ENCODE measurements around the gene BAMBI.

Gene BAMBI

DNA sequence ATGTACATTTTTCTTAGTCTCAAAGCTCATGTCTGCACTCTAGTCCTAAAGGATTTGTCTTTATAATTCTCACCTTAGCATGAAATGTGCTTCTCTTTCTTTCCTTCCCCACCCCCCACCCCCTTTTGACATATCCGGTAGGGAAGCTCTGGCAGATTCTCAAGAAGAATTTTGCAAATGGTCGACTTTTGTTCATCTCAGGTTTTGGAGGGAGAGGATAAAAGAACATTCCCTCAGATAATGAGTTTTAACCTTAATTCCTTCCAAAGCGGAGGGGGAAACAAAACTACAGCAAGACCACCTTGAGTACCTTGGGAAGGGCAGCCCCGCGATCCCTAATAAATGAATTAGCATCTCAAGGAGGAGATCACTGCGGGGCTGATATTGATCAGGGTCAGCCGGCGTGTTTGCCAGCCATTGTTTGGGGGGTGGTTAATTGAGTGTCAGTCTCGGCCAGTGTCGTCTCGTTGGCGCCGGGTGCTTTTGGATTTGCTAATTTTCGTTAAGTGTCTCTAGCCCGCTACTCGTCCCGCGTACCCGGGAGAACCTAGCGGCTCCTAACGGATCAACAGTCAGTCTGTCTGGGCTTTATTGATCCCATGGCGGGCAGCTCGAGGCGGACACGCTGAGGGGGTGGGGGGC lies 874 bp upstream of the BAMBI start:
- DNase-seq = no peak

DNA sequence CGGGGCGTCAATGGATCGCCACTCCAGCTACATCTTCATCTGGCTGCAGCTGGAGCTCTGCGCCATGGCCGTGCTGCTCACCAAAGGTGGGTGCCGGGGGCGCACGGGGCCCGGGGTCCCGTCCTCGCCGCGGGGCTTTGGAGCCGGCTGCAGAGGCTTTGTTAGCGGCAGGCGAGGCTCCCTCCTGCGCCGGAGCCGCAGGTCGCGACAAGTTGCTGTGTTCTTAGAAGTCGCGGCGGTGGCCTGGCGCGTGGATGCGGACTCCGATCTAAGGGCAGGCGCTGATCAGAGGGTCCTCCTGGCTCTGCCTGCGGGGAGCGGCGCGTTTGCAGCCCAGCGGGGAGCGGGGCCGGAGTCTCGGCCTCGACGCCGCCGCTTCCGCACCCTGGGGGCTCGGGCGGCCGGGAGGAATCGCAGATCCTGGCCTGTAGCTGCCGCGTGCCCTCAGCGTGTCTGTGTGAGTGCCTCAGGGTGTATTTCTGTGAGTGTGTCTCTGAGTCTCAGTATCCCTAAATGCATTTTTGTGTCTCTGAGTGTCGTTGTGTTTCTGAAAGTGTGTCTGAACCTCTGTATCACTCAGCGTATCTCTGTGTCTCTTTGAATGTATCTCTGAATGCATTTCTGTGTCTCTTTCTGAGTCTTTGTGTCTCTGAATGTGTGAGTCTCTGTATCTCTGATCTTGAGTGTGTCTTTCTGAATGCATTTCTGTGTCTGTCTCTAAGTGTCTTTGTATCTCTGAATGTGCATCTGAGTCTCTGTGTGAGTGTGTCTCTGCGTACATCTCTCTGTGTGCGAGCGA lies 766 bp downstream of the BAMBI start:
- no peak for DNase-seq

DNA sequence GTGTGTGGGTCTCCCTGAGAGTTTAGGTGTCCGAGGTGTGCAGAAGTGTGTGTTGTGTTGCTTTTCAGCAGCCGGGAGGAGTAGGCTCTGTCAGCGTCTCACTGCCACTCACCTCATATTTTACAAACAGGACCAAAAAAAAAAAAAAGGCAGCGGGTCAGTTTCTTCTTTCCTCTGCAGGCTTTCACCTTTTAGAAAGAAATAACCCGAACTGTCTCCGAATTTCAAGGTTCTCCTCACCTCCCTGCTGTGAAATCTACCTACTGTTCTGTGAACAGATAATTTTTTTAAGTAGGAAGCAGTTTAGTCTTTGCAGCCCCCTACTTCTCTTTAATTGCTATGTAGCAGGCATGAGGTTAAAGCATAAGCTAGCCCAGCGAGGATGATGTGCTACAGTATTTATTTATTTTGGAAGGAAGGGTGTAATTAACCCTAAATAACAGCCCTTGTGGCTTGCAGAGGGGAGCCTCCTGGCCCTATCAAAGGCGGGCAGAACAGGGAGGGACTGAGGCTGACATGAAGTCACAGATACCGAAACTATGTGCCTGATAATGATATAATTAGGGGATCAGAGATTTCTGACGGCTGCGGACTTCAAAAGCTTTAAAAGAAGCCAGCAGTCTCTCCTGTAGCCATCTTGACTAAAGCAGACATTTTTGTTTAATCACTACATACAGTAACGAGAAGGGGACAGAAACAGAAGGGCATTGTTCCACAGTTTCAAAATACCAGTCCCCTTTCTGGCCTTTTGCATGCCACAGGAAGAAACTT lies 1.6 kb downstream of the BAMBI start:
- DNase-seq = no peak

DNA sequence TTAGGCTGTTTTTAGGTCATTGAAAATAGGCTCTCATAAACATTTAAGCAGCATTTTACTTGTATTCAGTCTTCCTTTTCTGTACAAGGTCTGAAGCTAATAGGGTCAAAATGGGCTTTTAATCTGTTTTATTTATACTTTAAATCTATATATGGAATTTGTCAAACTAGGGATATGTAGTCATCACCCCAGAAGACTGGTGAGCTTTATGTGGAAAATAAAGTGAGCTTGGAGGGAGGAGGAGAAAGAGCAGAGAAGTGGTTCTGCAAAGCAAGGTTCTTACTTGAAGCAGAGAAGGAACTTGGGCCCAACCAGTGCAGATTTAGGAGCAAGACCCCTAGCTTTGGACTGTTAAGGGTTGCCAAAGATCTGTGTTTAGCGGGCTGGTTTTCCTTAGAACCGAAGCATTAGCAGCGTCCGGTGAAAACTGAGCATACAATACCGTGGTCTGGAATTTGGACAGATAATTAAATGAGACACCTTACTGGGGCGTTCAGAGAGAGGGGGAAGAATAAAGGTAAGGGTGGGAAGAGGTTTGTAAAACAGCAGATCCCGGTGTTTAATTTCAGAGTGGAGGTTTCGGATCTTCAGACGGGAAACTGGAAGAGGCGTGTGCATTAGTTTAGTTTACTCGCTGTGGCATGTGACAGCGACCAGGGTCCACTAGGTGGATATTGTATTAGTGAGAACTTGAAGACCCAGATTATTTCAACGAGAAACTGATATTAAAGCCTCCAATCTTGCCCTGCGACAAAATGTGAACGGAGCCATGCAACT lies 2.4 kb downstream of the BAMBI start:
- no peak for DNase-seq

DNA sequence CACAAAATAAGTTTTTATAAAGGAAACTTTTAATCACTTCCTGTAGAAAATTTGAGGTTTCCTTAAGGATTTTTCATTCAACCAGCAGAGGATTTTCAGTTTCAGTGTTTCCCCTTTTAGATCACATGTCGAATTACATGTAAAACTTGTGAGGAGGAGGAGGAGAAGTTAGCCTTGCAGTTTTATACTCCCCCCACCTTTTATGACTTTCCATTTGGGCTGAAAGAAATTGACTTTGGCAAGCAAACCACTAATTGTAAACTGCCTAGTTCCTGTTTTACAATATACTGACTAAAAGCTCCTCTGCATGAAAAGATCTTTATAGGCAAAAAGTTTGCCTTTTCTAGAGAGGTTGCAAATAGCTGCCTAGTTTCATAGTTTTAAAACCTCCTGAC lies 3.0 kb downstream of the BAMBI start:
- no peak for DNase-seq

DNA sequence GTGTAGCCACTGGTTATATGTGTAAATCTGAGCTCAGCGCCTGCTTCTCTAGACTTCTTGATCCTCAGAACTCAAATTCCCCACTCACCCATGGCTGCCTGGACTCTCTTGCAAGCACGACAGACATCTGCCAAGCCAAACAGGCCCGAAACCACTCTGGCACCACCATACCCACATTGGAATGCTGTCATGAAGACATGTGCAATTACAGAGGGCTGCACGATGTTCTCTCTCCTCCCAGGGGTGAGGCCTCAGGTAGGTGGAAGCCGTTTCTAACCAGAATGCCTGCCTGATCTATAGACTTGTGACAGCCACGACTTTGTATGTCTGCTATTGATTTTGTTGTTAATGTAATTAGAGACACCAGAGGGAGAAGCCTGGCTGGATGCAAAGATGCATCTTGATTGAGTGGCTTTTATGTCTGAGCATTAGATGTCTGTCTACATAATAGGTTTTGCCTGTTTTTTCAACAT lies 4.0 kb downstream of the BAMBI start:
- no peak for DNase-seq

DNA sequence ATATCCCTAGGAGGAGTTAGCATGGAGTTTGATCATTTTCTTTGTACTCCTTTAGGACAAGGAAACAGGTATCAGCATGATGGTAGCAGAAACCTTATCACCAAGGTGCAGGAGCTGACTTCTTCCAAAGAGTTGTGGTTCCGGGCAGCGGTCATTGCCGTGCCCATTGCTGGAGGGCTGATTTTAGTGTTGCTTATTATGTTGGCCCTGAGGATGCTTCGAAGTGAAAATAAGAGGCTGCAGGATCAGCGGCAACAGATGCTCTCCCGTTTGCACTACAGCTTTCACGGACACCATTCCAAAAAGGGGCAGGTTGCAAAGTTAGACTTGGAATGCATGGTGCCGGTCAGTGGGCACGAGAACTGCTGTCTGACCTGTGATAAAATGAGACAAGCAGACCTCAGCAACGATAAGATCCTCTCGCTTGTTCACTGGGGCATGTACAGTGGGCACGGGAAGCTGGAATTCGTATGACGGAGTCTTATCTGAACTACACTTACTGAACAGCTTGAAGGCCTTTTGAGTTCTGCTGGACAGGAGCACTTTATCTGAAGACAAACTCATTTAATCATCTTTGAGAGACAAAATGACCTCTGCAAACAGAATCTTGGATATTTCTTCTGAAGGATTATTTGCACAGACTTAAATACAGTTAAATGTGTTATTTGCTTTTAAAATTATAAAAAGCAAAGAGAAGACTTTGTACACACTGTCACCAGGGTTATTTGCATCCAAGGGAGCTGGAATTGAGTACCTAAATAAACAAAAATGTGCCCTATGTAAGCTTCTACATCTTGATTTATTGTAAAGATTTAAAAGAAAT lies 4.8 kb downstream of the BAMBI start:
- no peak for DNase-seq

DNA sequence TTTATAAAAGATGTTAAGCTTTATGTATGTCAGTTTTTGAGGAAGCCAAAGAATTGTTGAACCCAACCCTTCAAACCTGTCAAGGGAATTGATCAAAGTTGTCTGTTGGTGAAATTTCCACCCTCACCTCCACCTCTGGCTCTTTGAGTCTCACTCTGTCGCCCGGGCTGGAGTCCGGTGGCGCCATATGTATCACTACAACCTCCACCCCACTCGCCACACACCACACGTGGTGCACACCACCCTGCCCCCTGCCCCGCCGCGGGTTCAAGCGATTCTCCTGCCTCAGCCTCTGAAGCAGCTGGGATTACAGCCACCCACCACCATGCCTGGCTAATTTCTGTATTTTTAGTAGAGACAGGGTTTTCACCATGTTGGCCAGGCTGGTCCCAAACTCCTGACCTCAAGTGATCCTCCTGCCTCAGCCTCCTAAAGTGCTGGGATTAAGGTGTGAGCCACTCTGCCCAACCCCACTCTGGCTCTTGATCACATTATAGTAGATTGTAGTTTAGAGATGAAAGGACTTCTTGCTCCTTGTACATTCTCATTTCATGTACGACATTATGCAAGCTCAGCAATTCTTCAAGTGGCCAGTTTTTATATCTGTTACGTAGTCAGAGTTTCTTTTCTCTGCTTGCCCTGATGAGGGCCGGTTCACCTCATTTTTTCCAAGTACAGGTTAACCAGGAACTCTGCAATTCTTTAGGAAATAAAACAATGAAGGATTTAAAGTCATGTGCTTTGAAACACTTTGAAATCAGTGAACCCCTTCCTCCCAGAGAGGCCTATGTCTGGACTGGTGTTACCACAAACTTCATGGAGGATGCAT lies 7.0 kb downstream of the BAMBI start:
- no peak for DNase-seq

DNA sequence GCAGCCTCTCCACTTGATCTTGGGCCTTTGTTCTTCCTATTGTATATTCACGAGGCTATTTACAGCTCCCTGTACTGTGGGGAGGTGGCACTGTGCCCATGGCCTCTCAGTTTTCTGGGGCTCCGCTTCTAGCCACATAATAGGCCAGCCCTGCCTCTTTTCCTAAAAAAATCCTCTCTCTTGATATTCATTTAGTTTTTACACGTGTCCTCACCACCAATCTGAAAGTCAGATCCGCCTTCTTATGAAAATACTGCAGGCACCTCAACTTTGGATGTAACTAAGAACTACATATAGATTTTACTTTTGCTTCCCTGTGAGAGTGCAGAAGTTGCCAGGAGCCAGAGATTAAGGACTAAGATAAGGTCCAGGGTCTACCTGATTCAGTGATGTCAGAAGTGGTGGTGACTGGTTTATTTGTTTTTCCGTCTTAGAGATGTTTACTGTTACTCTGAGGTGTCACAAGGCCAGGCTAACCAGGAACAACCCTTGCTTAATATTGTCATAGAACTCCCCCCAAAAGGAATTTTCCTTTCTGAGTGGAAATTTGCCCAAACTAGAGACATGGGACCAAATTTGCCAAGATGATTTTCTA lies 7.8 kb downstream of the BAMBI start:
- DNase-seq = no peak

DNA sequence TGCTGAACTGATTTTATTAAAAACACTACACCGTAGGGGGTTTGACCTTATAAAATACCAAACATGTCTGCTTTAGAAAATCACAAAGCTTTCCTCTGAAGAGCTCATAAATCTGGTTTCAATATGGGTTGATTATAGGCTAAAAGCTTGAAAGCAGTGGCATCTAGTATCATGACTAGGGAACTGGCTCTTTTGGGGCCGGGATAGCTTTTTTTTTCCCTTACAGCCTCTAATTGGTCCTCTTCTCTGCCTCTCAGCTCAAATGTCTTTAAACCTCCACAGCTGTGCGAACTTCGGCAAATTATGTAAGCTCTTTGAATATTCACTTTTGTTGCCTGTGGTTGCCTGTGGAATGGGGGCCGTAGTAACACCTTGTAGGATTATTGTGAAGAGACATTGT lies 8.4 kb downstream of the BAMBI start:
- no peak for DNase-seq

DNA sequence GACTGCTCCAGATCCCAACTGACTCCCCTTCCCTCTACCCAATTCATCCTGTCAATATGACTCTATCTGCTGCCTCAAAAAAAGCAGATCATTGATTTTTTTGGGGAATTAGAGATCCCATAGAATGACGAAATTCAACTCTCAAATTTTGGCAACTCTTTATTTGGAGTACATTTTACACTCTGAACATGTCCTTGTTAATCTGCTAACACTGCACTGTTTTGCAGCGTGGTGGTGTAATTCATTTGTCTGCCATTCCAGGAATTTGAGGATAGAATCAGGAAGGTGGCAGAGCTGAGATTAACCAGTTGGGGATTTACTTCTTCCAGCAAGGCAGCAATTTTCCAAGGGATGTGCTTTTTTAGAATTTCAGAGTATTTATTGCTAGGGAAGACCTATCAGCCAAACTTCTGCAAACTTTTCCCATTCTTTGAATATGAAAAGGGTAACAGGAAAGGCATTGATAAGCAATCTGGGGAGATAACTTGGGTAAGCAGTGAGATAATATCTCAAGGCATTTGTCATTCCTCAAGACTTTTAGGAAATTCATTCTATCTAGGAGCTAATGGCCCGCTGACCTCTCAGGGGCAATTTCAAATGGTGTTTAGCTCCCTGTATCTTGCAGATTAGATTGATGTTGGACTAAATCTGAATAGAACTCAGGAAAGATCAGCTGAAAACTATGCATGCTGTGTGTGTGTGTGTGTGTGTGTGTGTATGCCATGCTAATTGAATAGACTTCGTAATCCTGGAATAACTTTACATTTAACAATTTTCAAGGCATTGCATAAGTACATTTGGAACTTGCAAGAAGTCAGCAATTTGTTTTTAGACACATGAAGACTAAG lies 9.7 kb downstream of the BAMBI start:
- no peak for DNase-seq

DNA sequence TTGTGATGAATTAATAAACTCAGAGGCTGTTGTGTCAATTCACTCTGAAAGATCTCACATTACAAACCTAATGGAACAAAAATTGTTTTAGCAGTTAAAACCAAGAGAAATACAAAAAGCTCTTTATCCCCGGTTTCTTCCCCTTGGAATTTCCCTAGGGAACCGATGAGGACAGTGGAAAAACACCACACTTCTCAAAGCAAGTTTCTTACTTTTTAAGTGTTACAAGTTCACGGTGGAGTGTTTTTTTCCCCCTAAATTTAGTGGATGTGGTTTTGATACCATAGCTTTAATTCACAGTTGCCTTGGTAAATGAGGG lies 10.3 kb downstream of the BAMBI start:
- no peak for DNase-seq

DNA sequence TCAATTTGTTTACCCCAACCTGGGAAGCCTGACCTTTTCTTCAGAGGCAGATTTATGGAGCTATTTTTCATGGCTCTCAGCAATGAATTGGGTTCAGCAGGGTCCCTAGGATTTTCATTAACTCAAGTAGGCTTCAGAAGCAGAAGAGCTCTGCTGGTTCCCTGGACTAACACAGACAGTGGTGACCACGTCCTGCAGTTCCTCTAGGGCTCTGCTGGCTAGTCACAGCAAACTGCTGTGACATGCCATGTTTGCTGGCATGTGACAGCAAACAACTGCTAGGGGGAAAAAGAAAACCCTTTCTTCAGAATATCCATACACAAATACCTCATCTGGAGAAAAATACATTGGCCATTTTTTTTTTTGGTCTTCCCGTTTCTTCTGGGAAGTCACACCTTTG lies 13.2 kb downstream of the BAMBI start:
- no peak for DNase-seq

DNA sequence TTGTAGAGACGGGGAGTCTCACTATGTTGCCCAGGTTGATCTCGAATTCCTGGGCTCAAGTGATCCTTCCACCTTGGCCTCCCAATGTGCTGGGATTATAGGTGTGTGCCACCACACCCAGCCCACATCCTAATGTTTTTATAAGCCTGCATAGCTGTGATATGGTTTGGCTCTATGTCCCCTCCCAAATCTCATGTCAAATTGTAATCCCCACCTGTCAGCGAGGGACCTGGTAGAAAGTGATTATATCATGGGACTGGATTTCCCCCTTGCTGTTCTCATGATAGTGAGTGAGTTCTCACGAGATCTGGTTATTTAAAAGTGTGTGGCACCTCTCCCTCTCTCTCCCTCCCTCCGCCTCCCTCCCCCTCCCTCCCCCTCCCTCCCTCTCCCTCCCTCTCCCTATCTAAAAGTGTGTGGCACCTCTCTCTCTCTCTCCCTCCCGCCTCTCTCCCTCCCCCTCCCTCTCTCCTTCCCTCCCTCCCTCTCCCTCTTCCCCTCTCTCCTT lies 13.9 kb downstream of the BAMBI start:
- DNase-seq = no peak

DNA sequence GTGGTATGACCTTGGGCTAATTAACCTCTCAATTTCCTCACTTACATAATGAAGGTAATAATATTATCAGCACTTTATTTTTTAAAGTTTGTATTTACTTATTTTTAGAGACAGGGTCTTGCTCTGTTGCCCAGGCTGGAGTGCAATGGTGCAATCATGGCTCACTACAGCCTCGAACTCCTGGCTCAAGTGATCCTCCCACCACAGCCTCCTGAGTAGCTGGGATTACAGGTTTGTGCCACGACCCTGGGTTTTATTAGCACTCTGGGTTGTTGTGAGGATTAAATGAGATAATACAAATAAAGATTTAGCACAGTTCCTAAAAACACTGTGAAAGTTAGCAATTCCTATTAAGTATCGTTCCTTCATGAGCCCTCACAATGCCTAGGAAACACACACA lies 14.7 kb downstream of the BAMBI start:
- no peak for DNase-seq

DNA sequence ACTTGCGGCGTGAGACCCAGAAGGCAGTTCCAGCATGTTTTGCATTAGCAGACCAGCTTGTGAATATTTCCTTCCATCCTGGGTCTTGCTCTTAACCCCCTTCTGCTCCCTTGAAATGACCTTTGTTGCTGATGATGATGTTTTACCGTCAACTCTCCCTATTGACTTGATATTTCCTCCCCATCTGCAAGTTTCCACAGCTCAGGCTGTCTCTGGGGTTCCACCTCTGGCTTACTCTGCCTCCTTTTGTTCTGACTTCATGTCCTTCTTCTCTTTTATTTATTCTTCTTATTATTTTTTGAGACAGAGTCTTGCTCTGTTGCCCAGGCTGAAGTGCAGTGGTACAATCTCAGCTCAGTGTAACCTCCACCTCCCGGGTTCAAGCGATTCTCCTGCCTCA lies 17.2 kb downstream of the BAMBI start:
- no peak for DNase-seq

DNA sequence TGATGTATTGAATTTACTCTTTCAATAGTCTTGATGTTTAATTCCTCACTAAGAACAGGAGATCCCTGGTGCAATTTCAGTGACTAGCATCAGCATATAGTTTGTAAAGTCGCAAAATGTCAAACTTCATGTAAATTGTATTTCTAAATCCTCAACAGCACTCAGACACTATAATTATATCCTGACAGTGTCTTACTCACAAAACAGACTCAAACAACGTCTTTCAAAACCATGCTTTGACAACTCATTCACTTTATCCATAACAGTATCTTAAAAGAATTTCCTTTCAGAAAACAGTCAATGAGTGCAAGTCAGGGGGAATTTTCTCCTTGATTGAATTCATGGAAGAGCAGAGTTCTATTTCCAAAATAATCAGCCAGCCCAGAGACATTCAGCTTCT lies 20.8 kb downstream of the BAMBI start:
- no peak for DNase-seq

DNA sequence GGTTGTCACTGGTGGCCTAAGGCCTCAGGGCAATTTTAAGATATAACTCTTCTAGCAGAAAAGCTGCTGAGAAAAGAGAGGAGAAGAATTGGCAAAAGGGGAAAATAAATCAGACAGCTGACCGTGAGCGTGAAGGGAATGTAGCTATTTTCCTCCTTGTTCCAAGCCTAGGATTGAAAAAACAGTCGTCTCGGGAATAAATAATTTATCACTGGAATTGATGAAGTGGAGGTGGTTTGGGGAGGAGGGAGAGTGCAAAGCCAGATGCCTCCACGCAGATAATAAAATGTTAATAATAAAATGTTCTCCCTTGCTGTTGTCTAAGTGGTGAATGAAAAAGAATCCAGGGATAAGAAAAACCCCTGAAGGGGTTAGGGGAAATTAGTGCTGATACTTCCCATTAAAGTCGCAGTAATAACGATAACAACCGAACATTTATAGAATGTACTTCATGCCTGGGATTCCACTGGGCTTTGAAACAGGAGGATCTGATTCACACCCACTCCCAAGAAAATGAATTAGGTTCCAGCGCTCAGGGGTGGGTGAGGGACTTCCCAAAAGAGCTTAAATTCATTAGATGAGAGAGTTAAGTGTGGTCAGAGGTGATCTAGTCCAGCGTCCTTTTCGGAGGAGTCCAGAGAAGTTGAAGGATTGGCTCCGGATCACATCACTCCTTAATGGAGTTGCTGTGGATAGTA lies 27.3 kb downstream of the BAMBI start:
- no peak for DNase-seq

DNA sequence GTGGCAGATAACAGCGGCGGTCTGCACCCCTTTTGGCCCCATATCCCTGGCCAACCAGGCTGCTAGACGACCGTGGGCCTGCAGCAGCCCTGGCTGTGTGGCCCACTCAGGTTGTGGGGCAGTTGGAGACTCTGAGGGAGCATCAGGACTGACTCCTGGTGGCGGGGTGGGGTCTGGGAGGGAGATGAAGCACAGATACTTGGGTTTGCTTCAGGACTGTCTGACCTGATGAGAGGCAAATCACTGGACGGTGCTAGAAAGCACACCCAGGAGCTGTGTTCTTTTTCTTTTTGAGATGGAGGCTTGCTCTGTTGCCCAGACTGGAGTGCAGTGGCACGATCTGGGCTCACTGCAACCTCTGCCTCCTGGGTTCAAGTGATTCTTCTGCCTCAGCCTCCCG lies 28.2 kb downstream of the BAMBI start:
- DNase-seq = no peak

Data from CD4-positive, alpha-beta T cell treated with Interleukin-4 for 4 hours (primary cell).